H1 (cell line): ENCODE measurements around the gene RNFT2. TPM values are rescaled to one million over a fixed set of nuclear protein-coding genes. Genes with fewer than 3 reads are reported as not detected.

ENCODE experiments used
- CTCF ChIA-PET: fragments of 300-600 bp; sonication (Branson Sonifier 250); formaldehyde crosslinking; loops from one replicate; lab custom pipeline; 2021; ENCODE audit not compliant: partially characterized antibody; lab: Charles Lee
- POLR2A ChIA-PET: fragments of 300-600 bp; sonication (Branson Sonifier 250); formaldehyde crosslinking; loops from one replicate; lab custom pipeline; 2021; ENCODE audit warnings: inconsistent platforms; ENCODE audit not compliant: partially characterized antibody; lab: Charles Lee
- DNase-seq, 2 experiments: peaks; one replicate each; pipeline versions ENCODE4 v3.0.0 to v3.0.0-alpha.2; 2010 to 2022; ENCODE audit warnings: low spot score in 2 of 2, low read depth in 1 of 2, mixed read lengths in 1 of 2
- FAIRE-seq: peaks from 2 replicates; lab custom pipeline; 2011; peaks lifted over from hg19 to GRCh38; lab: Jason Lieb, UNC
- H2AFZ ChIP-seq: 2 replicates; pipeline ENCODE4 v1.8.1; 2012; ENCODE audit warnings: low read length, inconsistent platforms
- H2AK5ac ChIP-seq: 2 replicates; pipeline ENCODE4 v1.6.1; 2013; ENCODE audit warnings: low read depth, low read length
- H2BK120ac ChIP-seq: replicated peaks from 2 replicates; pipeline ENCODE3; 2013; ENCODE audit warnings: low read depth, low read length, inconsistent platforms
- H2BK12ac ChIP-seq: 2 replicates; pipeline ENCODE4 v1.6.1; 2013; ENCODE audit warnings: low read depth, low read length
- H2BK15ac ChIP-seq: 2 replicates; pipeline ENCODE4 v1.6.1; 2013; ENCODE audit warnings: low read length
- H2BK20ac ChIP-seq: 2 replicates; pipeline ENCODE4 v1.6.1; 2013; ENCODE audit warnings: low read length
- H2BK5ac ChIP-seq: 2 replicates; pipeline ENCODE4 v1.6.1; 2013; ENCODE audit warnings: low read depth, low read length
- H3K14ac ChIP-seq: 2 replicates; pipeline ENCODE4 v1.6.1; 2013; ENCODE audit warnings: inconsistent platforms; ENCODE audit not compliant: insufficient read length
- H3K18ac ChIP-seq: 2 replicates; pipeline ENCODE4 v1.6.1; 2013; ENCODE audit warnings: low read length; ENCODE audit errors: extremely low read depth
- H3K23ac ChIP-seq: 2 replicates; pipeline ENCODE4 v1.6.1; 2013; ENCODE audit warnings: inconsistent platforms; ENCODE audit not compliant: insufficient read length
- H3K23me2 ChIP-seq: 2 replicates; pipeline ENCODE4 v1.6.1; 2013; ENCODE audit warnings: low read depth, low read length
- H3K27ac ChIP-seq: 2 replicates; pipeline ENCODE4 v1.6.1; 2011; ENCODE audit warnings: low read depth, low read length, inconsistent platforms
- H3K27me3 ChIP-seq, 4 experiments: replicated peaks in 1 of 4; 1 replicate in 1 of 4; 2 replicates in 3 of 4; pipeline versions ENCODE4 v1.6.1 to v1.8.1; 2011 to 2013; ENCODE audit warnings: low read length in 3 of 4, mild to moderate bottlenecking in 3 of 4, inconsistent platforms in 2 of 4, mixed read lengths in 2 of 4, moderate library complexity in 1 of 4; ENCODE audit not compliant: control insufficient read depth in 3 of 4, insufficient read depth in 3 of 4; ENCODE audit errors: extremely low read depth in 1 of 4
- H3K36me3 ChIP-seq, 4 experiments: 2 replicates each; pipeline versions ENCODE4 v1.6.1 to v1.8.1; 2011 to 2013; ENCODE audit warnings: mild to moderate bottlenecking in 4 of 4, low read length in 3 of 4, moderate library complexity in 2 of 4, control low read depth in 1 of 4, inconsistent platforms in 1 of 4; ENCODE audit not compliant: insufficient read depth in 4 of 4, control insufficient read depth in 2 of 4
- H3K4ac ChIP-seq: replicated peaks from 2 replicates; pipeline ENCODE3; 2013; ENCODE audit warnings: low read length, low read depth, mixed read lengths, inconsistent platforms; ENCODE audit not compliant: insufficient read length
- H3K4me1 ChIP-seq, 4 experiments: replicated peaks in 1 of 4; 1 replicate in 1 of 4; 2 replicates in 3 of 4; pipeline versions ENCODE4 v1.6.1 to v1.8.1; 2011 to 2013; ENCODE audit warnings: low read length in 3 of 4, inconsistent platforms in 2 of 4, mixed read lengths in 1 of 4; ENCODE audit not compliant: insufficient read depth in 4 of 4, control insufficient read depth in 3 of 4
- H3K4me2 ChIP-seq, 2 experiments: 2 replicates each; pipeline versions ENCODE4 v1.6.1 to v1.8.1; 2011 to 2013; ENCODE audit warnings: low read depth in 2 of 2, low read length in 2 of 2, control low read depth in 1 of 2, inconsistent platforms in 1 of 2, mild to moderate bottlenecking in 1 of 2; ENCODE audit not compliant: insufficient read depth in 1 of 2
- H3K4me3 ChIP-seq, 4 experiments: fragments of 200-600, 300-600 bp in 1 of 4; sonication (generic), shearing (Covaris generic), sonication (Bioruptor Twin) in 1 of 4; 2 replicates each; pipeline versions ENCODE4 v1.5.1 to v1.8.1; 2011 to 2016; ENCODE audit warnings: low read length in 4 of 4, low read depth in 3 of 4, control low read depth in 2 of 4, inconsistent platforms in 2 of 4, mild to moderate bottlenecking in 2 of 4, mixed read lengths in 1 of 4, moderate library complexity in 1 of 4; ENCODE audit not compliant: insufficient read depth in 2 of 4; ENCODE audit errors: extremely low read depth in 1 of 4
- H3K56ac ChIP-seq: replicated peaks from 2 replicates; pipeline ENCODE3; 2013; ENCODE audit warnings: low read depth, mild to moderate bottlenecking, mixed read lengths, low read length, inconsistent platforms; ENCODE audit not compliant: insufficient read length
- H3K79me1 ChIP-seq: 2 replicates; pipeline ENCODE4 v1.6.1; 2013; ENCODE audit warnings: low read depth, low read length, control low read depth
- H3K79me2 ChIP-seq, 2 experiments: 2 replicates each; pipeline versions ENCODE4 v1.6.1 to v1.8.1; 2012 to 2013; ENCODE audit warnings: low read length in 2 of 2, mild to moderate bottlenecking in 2 of 2, inconsistent platforms in 1 of 2; ENCODE audit not compliant: insufficient read depth in 2 of 2, control insufficient read depth in 1 of 2
- H3K9ac ChIP-seq, 4 experiments: replicated peaks in 1 of 4; 1 replicate in 1 of 4; 2 replicates in 3 of 4; pipeline versions ENCODE4 v1.6.1 to v1.8.1; 2011 to 2013; ENCODE audit warnings: low read depth in 3 of 4, low read length in 3 of 4, control low read depth in 2 of 4, mild to moderate bottlenecking in 2 of 4, moderate library complexity in 2 of 4, inconsistent platforms in 1 of 4; ENCODE audit errors: extremely low read depth in 1 of 4
- H3K9me3 ChIP-seq, 2 experiments: 2 replicates each; pipeline versions ENCODE4 v1.6.1 to v1.8.1; 2012 to 2013; ENCODE audit warnings: mild to moderate bottlenecking in 2 of 2, moderate library complexity in 2 of 2, control low read depth in 1 of 2, inconsistent platforms in 1 of 2, low read depth in 1 of 2, low read length in 1 of 2, mixed read lengths in 1 of 2; ENCODE audit not compliant: insufficient read depth in 2 of 2
- H4K20me1 ChIP-seq, 2 experiments: replicated peaks in 1 of 2; 2 replicates each; pipeline versions ENCODE3 to v1.8.1; 2011 to 2013; ENCODE audit warnings: inconsistent platforms in 2 of 2, low read length in 2 of 2, mild to moderate bottlenecking in 1 of 2; ENCODE audit not compliant: insufficient read depth in 2 of 2, control insufficient read depth in 1 of 2
- H4K5ac ChIP-seq: 2 replicates; pipeline ENCODE4 v1.6.1; 2013; ENCODE audit warnings: low read length, low read depth, mixed read lengths, inconsistent platforms; ENCODE audit not compliant: insufficient read length
- H4K8ac ChIP-seq: 2 replicates; pipeline ENCODE4 v1.8.0; 2013; ENCODE audit warnings: mild to moderate bottlenecking, moderate library complexity, low read length, inconsistent platforms; ENCODE audit not compliant: insufficient read depth; ENCODE audit errors: extremely low read depth
- H4K91ac ChIP-seq: replicated peaks from 2 replicates; pipeline ENCODE3; 2013; ENCODE audit warnings: low read length, mixed read lengths, inconsistent platforms; ENCODE audit not compliant: insufficient read length
- WGBS, 2 experiments: shearing (Covaris generic) in 1 of 2; methylation state at CpG; one replicate each; pipeline versions ENCODE4 v1.1.6 to v1.1.7; 2013 to 2015; ENCODE audit warnings: low lambda C conversion rate in 2 of 2, mixed read lengths in 2 of 2, inconsistent platforms in 1 of 2, low coverage in 1 of 2, missing lambda C conversion rate in 1 of 2; ENCODE audit not compliant: insufficient replicate concordance in 2 of 2, insufficient coverage in 1 of 2, insufficient read length in 1 of 2; ENCODE audit errors: extremely low coverage in 1 of 2, missing lambda C conversion rate in 1 of 2; 5-methylcytosine and 5-hydroxymethylcytosine counted together
- polyA plus RNA-seq, 7 experiments: library from polyadenylated mRNA; depleted of rRNA in 3 of 7; stranded (reverse) in 5 of 7; unstranded in 2 of 7; fragments of >200 nt in 5 of 7; fragments of 200-250 nt in 2 of 7; gene quantifications; 1 replicate in 5 of 7; 2 replicates in 1 of 7; 4 replicates in 1 of 7; pipeline versions ENCODE4 v1.2.1 to v1.2.3, GENCODE V29; 2011 to 2013; ENCODE audit warnings: missing spikeins in 2 of 7, mixed read lengths in 2 of 7
- total RNA-seq: library from RNA; stranded (reverse); fragmentation: NEBNext Ultra II Directional; extraction: Animal tissue kit (Norgen Biotek cat#: 25700); gene quantifications from 2 replicates; pipeline ENCODE4 v1.2.1, GENCODE V29; 2021
- TF ChIP-seq, protein P1 (sequence below): fragments of 300-600 bp; sonication (generic); IDR thresholded peaks from 2 replicates; pipeline ENCODE4 v1.7.1; 2012; ENCODE audit warnings: low read length, moderate library complexity, mild to moderate bottlenecking, inconsistent platforms; ENCODE audit not compliant: insufficient replicate concordance

RNFT2 gene
- total and polyA plus RNA-seq, 2 of the 8 experiments (the other 6 are each of a cell fraction or from before 2014, with no cell fraction given): 14.2 to 33.1 TPM

DNA sequence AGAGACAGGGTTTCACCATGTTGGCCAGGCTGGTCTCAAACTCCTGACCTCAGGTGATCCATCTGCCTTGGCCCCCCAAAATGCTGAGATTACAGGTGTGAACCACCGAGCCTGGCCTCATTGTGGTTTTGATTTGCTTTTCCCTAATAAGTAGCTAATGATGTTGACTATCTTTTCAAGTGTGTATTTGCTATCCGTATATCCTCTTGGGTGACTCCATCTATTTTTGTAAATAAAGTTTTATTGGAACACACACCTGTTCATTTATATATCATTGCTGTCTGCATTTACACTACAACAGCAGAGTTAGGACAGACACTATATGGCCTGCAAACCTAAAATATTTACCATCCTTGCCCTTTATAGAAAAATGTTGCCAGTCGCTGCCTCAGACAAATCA, 156.8 kb downstream of the RNFT2 start:
- no peaks in the 10 kb centered on the region for H3K23me2 ChIP-seq
- no peak overlapping the region for H2BK20ac ChIP-seq
- H3K18ac ChIP-seq: no peak overlapping the region
- no peak overlapping the region for H4K91ac ChIP-seq
- H2AK5ac ChIP-seq: no peak overlapping the region
- H4K20me1 ChIP-seq: no peaks in the 10 kb centered on the region
- no peak overlapping the region for H4K5ac ChIP-seq
- no peak overlapping the region for H3K56ac ChIP-seq
- no peaks in the 10 kb centered on the region; a peak in 1 of 4 replicates for H3K9me3 ChIP-seq
- H3K27me3 ChIP-seq: no peaks in the 10 kb centered on the region
- H3K4me2 ChIP-seq: no peak overlapping the region
- H3K23ac ChIP-seq: no peak overlapping the region
- H4K8ac ChIP-seq: no peak overlapping the region
- H3K9ac ChIP-seq: no peak overlapping the region
- no peaks in the 10 kb centered on the region for H3K4me1 ChIP-seq
- H3K79me2 ChIP-seq: no peaks in the 10 kb centered on the region
- no peaks in the 10 kb centered on the region for H3K36me3 ChIP-seq
- POLR2A ChIA-PET: no interaction called here
- H2BK5ac ChIP-seq: no peak overlapping the region
- no peak overlapping the region for H2BK12ac ChIP-seq
- H2BK15ac ChIP-seq: no peak overlapping the region
- no peak overlapping the region for H3K4ac ChIP-seq
- no peak for FAIRE-seq
- no peak overlapping the region for H3K27ac ChIP-seq
- no peak overlapping the region for H3K4me3 ChIP-seq
- H3K14ac ChIP-seq: no peak overlapping the region
- H2AFZ ChIP-seq: no peak overlapping the region
- no peak for DNase-seq
- no peak overlapping the region for H2BK120ac ChIP-seq
- CTCF ChIA-PET: no interaction called here
- H3K79me1 ChIP-seq: no peaks in the 10 kb centered on the region
- WGBS, 2 experiments: 79% methylated on average over 3 of the region's 3 CpGs; no CpG with 5 or more reads in 1 of the 2 experiments
- TF ChIP-seq, protein P1, sequence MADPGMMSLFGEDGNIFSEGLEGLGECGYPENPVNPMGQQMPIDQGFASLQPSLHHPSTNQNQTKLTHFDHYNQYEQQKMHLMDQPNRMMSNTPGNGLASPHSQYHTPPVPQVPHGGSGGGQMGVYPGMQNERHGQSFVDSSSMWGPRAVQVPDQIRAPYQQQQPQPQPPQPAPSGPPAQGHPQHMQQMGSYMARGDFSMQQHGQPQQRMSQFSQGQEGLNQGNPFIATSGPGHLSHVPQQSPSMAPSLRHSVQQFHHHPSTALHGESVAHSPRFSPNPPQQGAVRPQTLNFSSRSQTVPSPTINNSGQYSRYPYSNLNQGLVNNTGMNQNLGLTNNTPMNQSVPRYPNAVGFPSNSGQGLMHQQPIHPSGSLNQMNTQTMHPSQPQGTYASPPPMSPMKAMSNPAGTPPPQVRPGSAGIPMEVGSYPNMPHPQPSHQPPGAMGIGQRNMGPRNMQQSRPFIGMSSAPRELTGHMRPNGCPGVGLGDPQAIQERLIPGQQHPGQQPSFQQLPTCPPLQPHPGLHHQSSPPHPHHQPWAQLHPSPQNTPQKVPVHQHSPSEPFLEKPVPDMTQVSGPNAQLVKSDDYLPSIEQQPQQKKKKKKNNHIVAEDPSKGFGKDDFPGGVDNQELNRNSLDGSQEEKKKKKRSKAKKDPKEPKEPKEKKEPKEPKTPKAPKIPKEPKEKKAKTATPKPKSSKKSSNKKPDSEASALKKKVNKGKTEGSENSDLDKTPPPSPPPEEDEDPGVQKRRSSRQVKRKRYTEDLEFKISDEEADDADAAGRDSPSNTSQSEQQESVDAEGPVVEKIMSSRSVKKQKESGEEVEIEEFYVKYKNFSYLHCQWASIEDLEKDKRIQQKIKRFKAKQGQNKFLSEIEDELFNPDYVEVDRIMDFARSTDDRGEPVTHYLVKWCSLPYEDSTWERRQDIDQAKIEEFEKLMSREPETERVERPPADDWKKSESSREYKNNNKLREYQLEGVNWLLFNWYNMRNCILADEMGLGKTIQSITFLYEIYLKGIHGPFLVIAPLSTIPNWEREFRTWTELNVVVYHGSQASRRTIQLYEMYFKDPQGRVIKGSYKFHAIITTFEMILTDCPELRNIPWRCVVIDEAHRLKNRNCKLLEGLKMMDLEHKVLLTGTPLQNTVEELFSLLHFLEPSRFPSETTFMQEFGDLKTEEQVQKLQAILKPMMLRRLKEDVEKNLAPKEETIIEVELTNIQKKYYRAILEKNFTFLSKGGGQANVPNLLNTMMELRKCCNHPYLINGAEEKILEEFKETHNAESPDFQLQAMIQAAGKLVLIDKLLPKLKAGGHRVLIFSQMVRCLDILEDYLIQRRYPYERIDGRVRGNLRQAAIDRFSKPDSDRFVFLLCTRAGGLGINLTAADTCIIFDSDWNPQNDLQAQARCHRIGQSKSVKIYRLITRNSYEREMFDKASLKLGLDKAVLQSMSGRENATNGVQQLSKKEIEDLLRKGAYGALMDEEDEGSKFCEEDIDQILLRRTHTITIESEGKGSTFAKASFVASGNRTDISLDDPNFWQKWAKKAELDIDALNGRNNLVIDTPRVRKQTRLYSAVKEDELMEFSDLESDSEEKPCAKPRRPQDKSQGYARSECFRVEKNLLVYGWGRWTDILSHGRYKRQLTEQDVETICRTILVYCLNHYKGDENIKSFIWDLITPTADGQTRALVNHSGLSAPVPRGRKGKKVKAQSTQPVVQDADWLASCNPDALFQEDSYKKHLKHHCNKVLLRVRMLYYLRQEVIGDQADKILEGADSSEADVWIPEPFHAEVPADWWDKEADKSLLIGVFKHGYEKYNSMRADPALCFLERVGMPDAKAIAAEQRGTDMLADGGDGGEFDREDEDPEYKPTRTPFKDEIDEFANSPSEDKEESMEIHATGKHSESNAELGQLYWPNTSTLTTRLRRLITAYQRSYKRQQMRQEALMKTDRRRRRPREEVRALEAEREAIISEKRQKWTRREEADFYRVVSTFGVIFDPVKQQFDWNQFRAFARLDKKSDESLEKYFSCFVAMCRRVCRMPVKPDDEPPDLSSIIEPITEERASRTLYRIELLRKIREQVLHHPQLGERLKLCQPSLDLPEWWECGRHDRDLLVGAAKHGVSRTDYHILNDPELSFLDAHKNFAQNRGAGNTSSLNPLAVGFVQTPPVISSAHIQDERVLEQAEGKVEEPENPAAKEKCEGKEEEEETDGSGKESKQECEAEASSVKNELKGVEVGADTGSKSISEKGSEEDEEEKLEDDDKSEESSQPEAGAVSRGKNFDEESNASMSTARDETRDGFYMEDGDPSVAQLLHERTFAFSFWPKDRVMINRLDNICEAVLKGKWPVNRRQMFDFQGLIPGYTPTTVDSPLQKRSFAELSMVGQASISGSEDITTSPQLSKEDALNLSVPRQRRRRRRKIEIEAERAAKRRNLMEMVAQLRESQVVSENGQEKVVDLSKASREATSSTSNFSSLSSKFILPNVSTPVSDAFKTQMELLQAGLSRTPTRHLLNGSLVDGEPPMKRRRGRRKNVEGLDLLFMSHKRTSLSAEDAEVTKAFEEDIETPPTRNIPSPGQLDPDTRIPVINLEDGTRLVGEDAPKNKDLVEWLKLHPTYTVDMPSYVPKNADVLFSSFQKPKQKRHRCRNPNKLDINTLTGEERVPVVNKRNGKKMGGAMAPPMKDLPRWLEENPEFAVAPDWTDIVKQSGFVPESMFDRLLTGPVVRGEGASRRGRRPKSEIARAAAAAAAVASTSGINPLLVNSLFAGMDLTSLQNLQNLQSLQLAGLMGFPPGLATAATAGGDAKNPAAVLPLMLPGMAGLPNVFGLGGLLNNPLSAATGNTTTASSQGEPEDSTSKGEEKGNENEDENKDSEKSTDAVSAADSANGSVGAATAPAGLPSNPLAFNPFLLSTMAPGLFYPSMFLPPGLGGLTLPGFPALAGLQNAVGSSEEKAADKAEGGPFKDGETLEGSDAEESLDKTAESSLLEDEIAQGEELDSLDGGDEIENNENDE: no peak
